PC-9 (cell line): ENCODE data around the gene TTC7B. TPM values are rescaled to one million over a fixed set of nuclear protein-coding genes. Genes with fewer than 3 reads are reported as not detected.

Experiments used
- BruUV-seq: library from RNA; stranded (reverse); fragments of 400-500 nt; replicated peaks from 2 replicates; lab custom pipeline; 2021; lab: Mats Ljungman, UMichigan
- CTCF ChIA-PET: fragments of 300-600 bp; sonication (Branson Sonifier 250); formaldehyde crosslinking; loops from one replicate; lab custom pipeline; 2022; ENCODE audit warnings: antibody characterized with exemption; lab: Charles Lee
- POLR2A ChIA-PET: fragments of 300-600 bp; sonication (Branson Sonifier 250); formaldehyde crosslinking; loops from one replicate; lab custom pipeline; 2022; ENCODE audit warnings: antibody characterized with exemption; ENCODE audit not compliant: unreplicated experiment; lab: Charles Lee
- DNase-seq, 2 experiments: peaks; one replicate each; pipeline versions ENCODE4 v3.0.0 to v3.0.0-alpha.2; 2015 to 2022; ENCODE audit warnings: mixed read lengths in 1 of 2
- H2AFZ ChIP-seq: fragments of 200-600 bp; sonication (generic); 2 replicates; pipeline ENCODE4 v1.8.1; 2017; ENCODE audit warnings: antibody characterized with exemption
- H3F3A ChIP-seq: fragments of 200-600 bp; sonication (generic); 2 replicates; pipeline ENCODE4 v1.8.1; 2017; ENCODE audit warnings: antibody characterized with exemption, mild to moderate bottlenecking, low read depth; ENCODE audit not compliant: insufficient read depth
- H3K27ac ChIP-seq: fragments of 200-600 bp; sonication (generic); 2 replicates; pipeline ENCODE4 v1.6.1; 2016; ENCODE audit warnings: mixed run types
- H3K27me3 ChIP-seq: fragments of 200-600 bp; sonication (generic); 2 replicates; pipeline ENCODE4 v1.6.1; 2016; ENCODE audit warnings: low read depth, mixed run types; ENCODE audit not compliant: insufficient read depth
- H3K36me3 ChIP-seq: fragments of 200-600 bp; sonication (generic); 2 replicates; pipeline ENCODE4 v1.6.1; 2016; ENCODE audit warnings: low read depth, mixed run types
- H3K4me1 ChIP-seq: fragments of 200-600 bp; sonication (generic); replicated peaks from 2 replicates; pipeline ENCODE4 v1.6.1; 2016; ENCODE audit warnings: mixed run types; ENCODE audit not compliant: insufficient read depth
- H3K4me2 ChIP-seq: fragments of 200-600 bp; sonication (generic); 2 replicates; pipeline ENCODE4 v1.6.1; 2017; ENCODE audit warnings: mixed run types
- H3K4me3 ChIP-seq: fragments of 200-600 bp; sonication (generic); 2 replicates; pipeline ENCODE4 v1.6.1; 2016; ENCODE audit warnings: mixed run types
- H3K79me2 ChIP-seq: fragments of 200-600 bp; sonication (generic); 2 replicates; pipeline ENCODE4 v1.6.1; 2017; ENCODE audit warnings: low read depth, mixed run types
- H3K9me2 ChIP-seq: fragments of 200-600 bp; sonication (generic); 2 replicates; pipeline ENCODE4 v1.8.1; 2017; ENCODE audit warnings: mild to moderate bottlenecking; ENCODE audit not compliant: insufficient read depth
- H3K9me3 ChIP-seq: fragments of 200-600 bp; sonication (generic); 2 replicates; pipeline ENCODE4 v1.8.1; 2016; ENCODE audit warnings: low read depth; ENCODE audit not compliant: insufficient read depth
- H4K20me1 ChIP-seq: fragments of 200-600 bp; sonication (generic); 2 replicates; pipeline ENCODE4 v1.8.1; 2017; ENCODE audit not compliant: insufficient read depth
- EZH2 ChIP-seq: fragments of 200-600 bp; sonication (generic); IDR thresholded peaks from 2 replicates; pipeline ENCODE4 v1.8.0; 2017; ENCODE audit warnings: antibody characterized with exemption, low read depth
- intact Hi-C: fragments of 100-400 bp; cut with micrococcal nuclease; formaldehyde crosslinking; loops from one replicate; pipeline ENCODE4 v1.10.0; 2022; ENCODE audit not compliant: unreplicated experiment
- total RNA-seq: library from RNA; stranded (reverse); gene quantifications from 2 replicates; pipeline ENCODE4 v1.2.3, GENCODE V29; 2021
- TF ChIP-seq, protein P1 (sequence below): fragments of 200-600 bp; sonication (generic); conservative IDR thresholded peaks from 2 replicates; pipeline ENCODE4 v1.6.1; 2017; ENCODE audit warnings: mixed run types, antibody characterized with exemption, mild to moderate bottlenecking, moderate library complexity

TTC7B gene
- total RNA-seq, 1 experiment from 2014 or later: 6.8 TPM

DNA sequence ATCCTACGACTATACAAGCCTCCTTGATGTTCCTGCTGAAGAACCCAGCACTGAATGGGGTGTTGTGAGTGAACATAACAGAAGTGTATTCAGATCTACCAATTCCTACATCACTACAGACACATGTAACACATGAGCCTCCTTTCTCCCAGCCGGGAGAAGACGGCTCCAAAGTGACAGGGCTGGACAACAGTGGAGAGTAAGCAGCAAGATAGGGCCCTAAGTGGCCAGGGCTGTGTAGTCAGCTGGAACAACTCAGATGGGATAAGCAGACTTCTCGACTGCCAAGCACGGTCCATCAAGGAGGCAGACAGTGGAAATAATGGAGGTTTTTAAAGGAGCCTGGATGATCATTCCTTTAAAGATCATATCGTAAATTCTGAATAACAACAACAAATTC, 73.5 kb downstream of the TTC7B start:
- Histone ChIP-seq H3K27me3 (no peaks in the 10 kb centered on the region), H3K4me1 (no peaks in the 10 kb centered on the region), H3F3A (no peaks in the 10 kb centered on the region), H3K27ac (no peak overlapping the region), H2AFZ (no peak overlapping the region), H3K9me2 (no peaks in the 10 kb centered on the region), H3K36me3 (no peaks in the 10 kb centered on the region), H4K20me1 (no peaks in the 10 kb centered on the region), H3K9me3 (no peaks in the 10 kb centered on the region), H3K4me2 (no peak overlapping the region), H3K79me2 (no peaks in the 10 kb centered on the region), H3K4me3 (no peak overlapping the region)
- ChIA-PET POLR2A (no interaction called here), CTCF (no interaction called here)
- intact Hi-C loops: no loop called here
- TF ChIP-seq, protein P1, sequence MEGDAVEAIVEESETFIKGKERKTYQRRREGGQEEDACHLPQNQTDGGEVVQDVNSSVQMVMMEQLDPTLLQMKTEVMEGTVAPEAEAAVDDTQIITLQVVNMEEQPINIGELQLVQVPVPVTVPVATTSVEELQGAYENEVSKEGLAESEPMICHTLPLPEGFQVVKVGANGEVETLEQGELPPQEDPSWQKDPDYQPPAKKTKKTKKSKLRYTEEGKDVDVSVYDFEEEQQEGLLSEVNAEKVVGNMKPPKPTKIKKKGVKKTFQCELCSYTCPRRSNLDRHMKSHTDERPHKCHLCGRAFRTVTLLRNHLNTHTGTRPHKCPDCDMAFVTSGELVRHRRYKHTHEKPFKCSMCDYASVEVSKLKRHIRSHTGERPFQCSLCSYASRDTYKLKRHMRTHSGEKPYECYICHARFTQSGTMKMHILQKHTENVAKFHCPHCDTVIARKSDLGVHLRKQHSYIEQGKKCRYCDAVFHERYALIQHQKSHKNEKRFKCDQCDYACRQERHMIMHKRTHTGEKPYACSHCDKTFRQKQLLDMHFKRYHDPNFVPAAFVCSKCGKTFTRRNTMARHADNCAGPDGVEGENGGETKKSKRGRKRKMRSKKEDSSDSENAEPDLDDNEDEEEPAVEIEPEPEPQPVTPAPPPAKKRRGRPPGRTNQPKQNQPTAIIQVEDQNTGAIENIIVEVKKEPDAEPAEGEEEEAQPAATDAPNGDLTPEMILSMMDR: no peak
- no peak for TF ChIP-seq EZH2
- no peak for DNase-seq
- no TSS peak for BruUV-seq

DNA sequence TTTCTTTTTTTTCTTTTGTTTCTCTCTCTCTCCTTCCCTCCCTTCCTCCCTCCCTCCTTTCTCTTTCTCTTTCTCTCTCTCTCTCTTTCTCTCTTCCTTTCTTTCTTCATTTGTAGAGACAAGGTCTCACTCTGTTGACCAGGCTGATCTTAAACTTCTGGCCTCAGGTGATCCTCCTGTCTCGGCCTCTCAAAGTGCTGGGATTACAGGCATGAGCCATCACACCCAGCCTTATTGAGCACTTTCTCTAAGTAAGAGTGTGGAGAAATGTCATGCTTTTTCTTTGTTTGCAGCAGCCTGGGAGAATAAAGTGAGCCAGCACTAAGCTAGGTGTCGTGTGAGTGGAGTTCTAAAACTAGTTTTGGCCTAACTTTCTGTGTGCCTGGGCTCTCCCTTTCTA, 74.0 kb downstream of the TTC7B start:
- Histone ChIP-seq H3K4me2 (no peak overlapping the region), H3K36me3 (no peaks in the 10 kb centered on the region), H3F3A (no peaks in the 10 kb centered on the region), H3K4me3 (no peak overlapping the region), H3K27me3 (no peaks in the 10 kb centered on the region), H3K79me2 (no peaks in the 10 kb centered on the region), H4K20me1 (no peaks in the 10 kb centered on the region), H2AFZ (no peak overlapping the region), H3K9me2 (no peaks in the 10 kb centered on the region), H3K4me1 (no peaks in the 10 kb centered on the region), H3K27ac (no peak overlapping the region), H3K9me3 (no peaks in the 10 kb centered on the region)
- TF ChIP-seq, protein P1: no peak
- TF ChIP-seq EZH2: no peak
- CTCF ChIA-PET: no interaction called here
- POLR2A ChIA-PET: no interaction called here
- no peak for DNase-seq
- no TSS peak for BruUV-seq
- intact Hi-C loops: no loop called here

DNA sequence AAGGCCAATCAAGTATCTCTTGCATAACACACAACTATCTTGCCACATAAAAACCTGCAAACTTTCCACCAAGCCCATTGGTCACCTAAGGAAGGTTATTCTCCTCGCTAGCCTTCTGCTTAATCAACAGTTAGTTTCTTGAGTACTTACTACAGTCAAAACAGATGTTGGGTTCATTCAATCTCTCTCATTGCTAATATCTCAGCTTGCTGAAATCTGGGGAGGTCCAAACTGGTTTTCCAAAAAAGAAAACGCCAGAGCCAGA, 74.6 kb downstream of the TTC7B start:
- DNase-seq: no peak
- BruUV-seq: no TSS peak
- CTCF ChIA-PET: no interaction called here

More for the DNA sequence above, 74.6 kb downstream of the TTC7B start:
- H3K27ac ChIP-seq: no peak overlapping the region
- no peaks in the 10 kb centered on the region for H3K9me3 ChIP-seq
- no peaks in the 10 kb centered on the region for H3K9me2 ChIP-seq
- no peaks in the 10 kb centered on the region for H4K20me1 ChIP-seq
- no peak overlapping the region for H3K4me3 ChIP-seq
- H3K4me2 ChIP-seq: no peak overlapping the region
- H3K27me3 ChIP-seq: no peaks in the 10 kb centered on the region
- H3K4me1 ChIP-seq: no peaks in the 10 kb centered on the region
- H3K36me3 ChIP-seq: no peaks in the 10 kb centered on the region
- H3K79me2 ChIP-seq: no peaks in the 10 kb centered on the region
- no peak overlapping the region for H2AFZ ChIP-seq
- no peaks in the 10 kb centered on the region for H3F3A ChIP-seq
- intact Hi-C loops: no loop called here
- TF ChIP-seq EZH2: no peak
- TF ChIP-seq, protein P1: no peak
- POLR2A ChIA-PET: no interaction called here
